Breast epithelium (tissue), 4 donors: Measurements from ENCODE around the gene ATP5PB. TPM values are rescaled to one million over a fixed set of nuclear protein-coding genes. Genes with fewer than 3 reads are reported as not detected.

Experiments used
- DNase-seq, 2 donors: peaks; one replicate each; pipeline ENCODE4 v3.0.0-alpha.2; 2019; ENCODE audit warnings: low spot score in 2 of 2
- H3K27ac ChIP-seq, 2 donors: fragments of 200-600 bp; sonication (generic) in 1 of 2; one replicate each; pipeline ENCODE4 v1.5.1; 2016 to 2019; ENCODE audit warnings: mild to moderate bottlenecking in 1 of 2
- H3K27me3 ChIP-seq, 2 donors: fragments of 200-600 bp; sonication (generic) in 1 of 2; one replicate each; pipeline versions ENCODE4 v1.5.1 to v1.6.0; 2017 to 2019; ENCODE audit warnings: control low read depth in 1 of 2, mild to moderate bottlenecking in 1 of 2
- H3K36me3 ChIP-seq: fragments of 200-600 bp; one replicate; pipeline ENCODE4 v1.5.1; 2019
- H3K4me1 ChIP-seq, 2 donors: fragments of 200-600 bp; sonication (generic); one replicate each; pipeline ENCODE4 v1.5.1; 2016 to 2019; ENCODE audit warnings: control low read depth in 1 of 2
- H3K4me3 ChIP-seq, 3 donors: fragments of 200-600 bp; sonication (generic); 1 replicate in 2 of 3; 2 replicates in 1 of 3; pipeline ENCODE4 v1.5.1; 2016 to 2019; ENCODE audit warnings: mild to moderate bottlenecking in 3 of 3, moderate library complexity in 2 of 3
- H3K9me3 ChIP-seq, 2 donors: fragments of 200-600 bp; sonication (generic) in 1 of 2; one replicate each; pipeline ENCODE4 v1.5.1; 2016 to 2019; ENCODE audit warnings: control low read depth in 1 of 2
- POLR2A ChIP-seq: fragments of 450-650 bp; IDR thresholded peaks from one replicate; pipeline ENCODE4 v1.6.1; 2016; ENCODE audit warnings: antibody characterized with exemption, mild to moderate bottlenecking, moderate library complexity
- POLR2AphosphoS5 ChIP-seq, 3 donors: sonication (generic); formaldehyde crosslinking; IDR thresholded peaks; one replicate each; pipeline ENCODE4 v1.6.1; 2017; ENCODE audit warnings: antibody characterized with exemption in 3 of 3
- intact Hi-C: fragments of 100-400 bp; cut with DNase I; formaldehyde crosslinking; loops from one replicate; pipeline ENCODE4 v1.15.1; 2023; ENCODE audit warnings: low total_unique reads
- total RNA-seq, 3 donors: library from RNA; depleted of rRNA; stranded (reverse); fragments of >200 nt; gene quantifications; one replicate each; pipeline ENCODE4 v1.1.0, GENCODE V29; 2016
- TF ChIP-seq, protein P1 (sequence below), 3 donors: fragments of 450-650 bp; IDR thresholded peaks; one replicate each; pipeline ENCODE4 v1.5.1; 2016 to 2017; ENCODE audit warnings: antibody characterized with exemption in 3 of 3, mild to moderate bottlenecking in 3 of 3, moderate library complexity in 3 of 3

The ATP5PB gene
- total RNA-seq, 3 donors from 2014 or later: 143 to 159 (median 148) TPM

DNA sequence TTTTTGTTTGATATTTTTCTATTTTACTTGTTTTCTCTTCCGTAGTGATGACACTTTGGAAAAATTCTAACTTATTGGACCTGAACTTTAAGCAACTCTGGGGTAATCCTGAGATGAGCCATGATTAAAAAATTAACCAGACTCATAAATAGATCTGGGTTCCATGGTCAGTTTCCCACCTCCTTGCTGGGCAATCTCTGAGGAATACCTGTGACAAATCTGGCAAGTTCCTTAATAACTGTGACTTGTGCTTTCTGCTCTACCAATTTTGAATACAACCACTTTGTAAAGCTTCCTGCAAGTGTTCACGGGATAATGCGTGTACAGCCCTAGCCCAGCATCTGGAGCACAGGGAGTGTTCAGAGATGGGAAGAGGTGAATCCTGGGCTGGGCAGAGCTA, 25.0 kb upstream of the ATP5PB start:
- Histone ChIP-seq H3K36me3 (no peaks in the 10 kb centered on the region), H3K27ac (no peak overlapping the region), H3K27me3 (no peaks in the 10 kb centered on the region), H3K4me1 (no peaks in the 10 kb centered on the region), H3K4me3 (no peak overlapping the region), H3K9me3 (no peaks in the 10 kb centered on the region)
- TF ChIP-seq, protein P1, sequence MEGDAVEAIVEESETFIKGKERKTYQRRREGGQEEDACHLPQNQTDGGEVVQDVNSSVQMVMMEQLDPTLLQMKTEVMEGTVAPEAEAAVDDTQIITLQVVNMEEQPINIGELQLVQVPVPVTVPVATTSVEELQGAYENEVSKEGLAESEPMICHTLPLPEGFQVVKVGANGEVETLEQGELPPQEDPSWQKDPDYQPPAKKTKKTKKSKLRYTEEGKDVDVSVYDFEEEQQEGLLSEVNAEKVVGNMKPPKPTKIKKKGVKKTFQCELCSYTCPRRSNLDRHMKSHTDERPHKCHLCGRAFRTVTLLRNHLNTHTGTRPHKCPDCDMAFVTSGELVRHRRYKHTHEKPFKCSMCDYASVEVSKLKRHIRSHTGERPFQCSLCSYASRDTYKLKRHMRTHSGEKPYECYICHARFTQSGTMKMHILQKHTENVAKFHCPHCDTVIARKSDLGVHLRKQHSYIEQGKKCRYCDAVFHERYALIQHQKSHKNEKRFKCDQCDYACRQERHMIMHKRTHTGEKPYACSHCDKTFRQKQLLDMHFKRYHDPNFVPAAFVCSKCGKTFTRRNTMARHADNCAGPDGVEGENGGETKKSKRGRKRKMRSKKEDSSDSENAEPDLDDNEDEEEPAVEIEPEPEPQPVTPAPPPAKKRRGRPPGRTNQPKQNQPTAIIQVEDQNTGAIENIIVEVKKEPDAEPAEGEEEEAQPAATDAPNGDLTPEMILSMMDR (IDR thresholded peaks at IDR 0.05): no peak
- no peak for TF ChIP-seq POLR2AphosphoS5 (IDR thresholded peaks at IDR 0.05)
- TF ChIP-seq POLR2A: no peak
- DNase-seq: no peak
- intact Hi-C loops: loop anchor here (10.0 kb wide), 1 partner anchor 1899 kb away; no protein-coding TSS in a partner anchor

DNA sequence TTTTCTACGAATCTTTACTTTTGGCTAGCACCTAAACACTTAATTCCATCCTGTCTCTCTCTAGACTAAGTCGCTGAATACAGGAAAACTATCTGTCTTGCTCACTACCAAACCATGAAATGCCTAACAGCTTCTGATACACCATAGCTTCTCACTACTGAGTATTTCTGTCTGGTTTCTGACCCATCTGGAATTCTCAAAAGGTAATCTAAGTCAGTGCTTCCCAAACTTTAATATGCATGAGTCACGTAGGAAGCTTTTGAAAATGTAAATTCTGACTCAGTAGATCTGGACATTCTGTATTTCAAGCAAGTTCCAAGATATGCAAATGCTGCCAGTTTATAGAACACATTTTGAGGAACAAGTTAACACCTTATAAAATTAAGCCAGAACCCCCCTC, 12.5 kb upstream of the ATP5PB start:
- intact Hi-C loops: no loop called here
- no peak for DNase-seq
- TF ChIP-seq, protein P1 (IDR thresholded peaks at IDR 0.05): no peak
- TF ChIP-seq POLR2A (no peak), POLR2AphosphoS5 (IDR thresholded peaks at IDR 0.05) (no peak)
- H3K4me1 ChIP-seq: no peaks in the 10 kb centered on the region
- no peak overlapping the region for H3K27ac ChIP-seq
- no peaks in the 10 kb centered on the region for H3K9me3 ChIP-seq
- no peaks in the 10 kb centered on the region for H3K27me3 ChIP-seq
- no peak overlapping the region for H3K4me3 ChIP-seq
- no peaks in the 10 kb centered on the region for H3K36me3 ChIP-seq

DNA sequence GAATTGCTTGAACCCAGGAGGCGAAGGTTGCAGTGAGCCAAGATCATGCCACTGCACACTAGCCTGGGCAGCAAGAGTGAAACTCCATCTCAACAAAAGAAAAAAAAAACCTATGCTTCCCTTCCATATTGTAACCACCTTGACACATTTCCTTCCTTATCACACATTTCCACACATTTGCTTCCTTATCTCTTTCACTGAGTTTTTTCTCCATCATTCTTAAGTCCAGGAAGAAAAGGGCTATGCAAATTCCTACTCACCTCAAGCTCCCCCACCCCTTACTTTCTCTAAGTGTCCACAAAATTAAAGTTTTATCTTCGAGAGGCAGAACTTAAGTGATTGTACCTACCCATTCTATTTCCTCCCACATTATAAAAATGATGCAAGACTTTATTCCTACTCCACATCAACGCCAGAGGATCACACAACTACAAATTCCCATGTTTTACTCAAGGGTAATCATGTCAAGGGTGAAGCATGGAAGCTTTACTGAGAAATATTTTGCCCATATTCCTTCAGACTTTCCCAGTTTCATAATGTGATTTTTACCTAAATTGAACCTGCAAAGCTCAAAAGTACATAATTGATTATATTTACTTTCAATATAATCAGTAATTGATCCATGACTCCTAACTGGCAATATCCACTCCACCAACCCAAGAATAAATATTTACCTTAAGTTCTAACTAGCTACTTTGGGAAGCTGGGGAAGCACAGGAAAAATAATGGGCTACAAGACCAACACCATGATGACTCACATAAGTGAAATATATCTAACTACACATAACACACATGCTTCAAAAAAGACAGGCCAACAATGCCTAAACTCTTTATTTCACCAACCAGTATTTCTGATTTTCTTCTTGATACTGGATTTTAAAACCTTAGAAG, 9.6 kb upstream of the ATP5PB start:
- DNase-seq: no peak
- Histone ChIP-seq H3K27ac (no peak overlapping the region), H3K27me3 (no peaks in the 10 kb centered on the region), H3K36me3 (no peaks in the 10 kb centered on the region), H3K9me3 (no peaks in the 10 kb centered on the region), H3K4me1 (no peaks in the 10 kb centered on the region), H3K4me3 (no peak overlapping the region)
- TF ChIP-seq, protein P1 (IDR thresholded peaks at IDR 0.05): no peak
- no peak for TF ChIP-seq POLR2AphosphoS5 (IDR thresholded peaks at IDR 0.05)
- TF ChIP-seq POLR2A: no peak
- intact Hi-C loops: no loop called here

DNA sequence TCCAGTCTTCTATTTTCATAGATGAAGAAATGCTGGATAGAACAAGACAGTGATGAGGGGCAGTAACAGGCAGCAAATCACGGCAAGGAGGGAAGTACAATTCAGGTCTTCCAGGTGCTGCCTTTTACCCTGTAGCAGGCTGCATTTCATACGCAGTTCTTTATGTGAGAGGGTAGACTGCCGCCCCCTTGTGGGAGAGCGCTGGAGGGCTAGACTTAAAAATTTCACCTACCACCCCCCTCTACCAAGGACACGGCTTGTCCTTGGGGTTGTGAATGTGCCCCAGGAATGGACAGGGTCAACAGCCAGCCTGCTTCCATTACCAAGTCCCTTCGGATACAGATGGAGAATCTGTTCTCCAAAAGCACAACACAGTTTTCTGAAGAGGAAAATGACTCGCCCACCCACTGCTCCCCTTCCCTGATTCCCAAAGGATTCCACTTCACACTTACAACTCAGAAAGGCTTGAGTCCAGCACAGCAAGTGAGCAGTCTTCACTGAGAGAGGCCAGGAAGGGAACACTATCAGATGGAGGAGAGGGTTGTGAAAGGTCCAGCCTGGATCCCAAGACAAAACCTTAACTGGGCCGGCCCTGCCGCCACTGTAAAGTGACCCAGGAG, 7.6 kb upstream of the ATP5PB start:
- H3K4me3 ChIP-seq: no peak overlapping the region
- no peaks in the 10 kb centered on the region for H3K9me3 ChIP-seq
- H3K27me3 ChIP-seq: no peaks in the 10 kb centered on the region
- no peak for DNase-seq
- H3K27ac ChIP-seq: no peak overlapping the region
- no peaks in the 10 kb centered on the region for H3K36me3 ChIP-seq
- intact Hi-C loops: no loop called here
- H3K4me1 ChIP-seq: no peaks in the 10 kb centered on the region
- TF ChIP-seq POLR2AphosphoS5 (IDR thresholded peaks at IDR 0.05) (no peak), POLR2A (no peak)
- TF ChIP-seq, protein P1 (IDR thresholded peaks at IDR 0.05): no peak

DNA sequence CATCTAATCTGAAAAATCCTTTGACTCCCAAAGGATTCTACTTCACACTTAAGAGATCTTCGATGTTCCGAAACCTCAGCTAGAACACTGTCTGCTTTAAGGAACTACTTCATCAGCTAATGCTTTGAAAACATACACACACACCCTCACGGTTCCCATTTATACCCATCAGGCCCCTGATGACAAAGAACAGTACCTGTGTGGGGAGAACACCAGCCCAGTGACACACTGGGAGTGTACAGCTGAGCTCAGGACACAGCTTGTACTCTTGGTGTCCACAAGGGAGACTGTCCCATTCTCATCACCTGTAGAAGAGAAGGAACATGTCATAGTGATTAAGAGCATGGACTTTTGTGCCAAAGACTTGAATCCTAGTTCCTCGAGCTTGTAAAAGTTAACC, 6.8 kb upstream of the ATP5PB start:
- no peak overlapping the region for H3K27ac ChIP-seq
- no peaks in the 10 kb centered on the region for H3K9me3 ChIP-seq
- no peaks in the 10 kb centered on the region for H3K36me3 ChIP-seq
- intact Hi-C loops: no loop called here
- TF ChIP-seq, protein P1 (IDR thresholded peaks at IDR 0.05): no peak
- TF ChIP-seq POLR2AphosphoS5 (IDR thresholded peaks at IDR 0.05) (no peak), POLR2A (no peak)
- H3K27me3 ChIP-seq: no peaks in the 10 kb centered on the region
- DNase-seq: no peak
- no peak overlapping the region for H3K4me3 ChIP-seq
- no peaks in the 10 kb centered on the region for H3K4me1 ChIP-seq
